Body of pancreas (tissue), 4 donors: ENCODE results near the gene AMZ2.

ENCODE experiments used
- POLR2A ChIP-seq, 3 donors: fragments of 450-650 bp; IDR thresholded peaks; one replicate each; pipeline ENCODE4 v1.6.1; 2016; ENCODE audit warnings: antibody characterized with exemption in 3 of 3, mild to moderate bottlenecking in 2 of 3
- TF ChIP-seq, protein P1 (sequence below), 7 experiments: fragments of 450-650 bp in 4 of 7; fragments of 200-600 bp in 3 of 7; sonication (generic) in 3 of 7; IDR thresholded peaks; one replicate each; pipeline ENCODE4 v1.5.1; 2016 to 2019; ENCODE audit warnings: antibody characterized with exemption in 7 of 7

DNA sequence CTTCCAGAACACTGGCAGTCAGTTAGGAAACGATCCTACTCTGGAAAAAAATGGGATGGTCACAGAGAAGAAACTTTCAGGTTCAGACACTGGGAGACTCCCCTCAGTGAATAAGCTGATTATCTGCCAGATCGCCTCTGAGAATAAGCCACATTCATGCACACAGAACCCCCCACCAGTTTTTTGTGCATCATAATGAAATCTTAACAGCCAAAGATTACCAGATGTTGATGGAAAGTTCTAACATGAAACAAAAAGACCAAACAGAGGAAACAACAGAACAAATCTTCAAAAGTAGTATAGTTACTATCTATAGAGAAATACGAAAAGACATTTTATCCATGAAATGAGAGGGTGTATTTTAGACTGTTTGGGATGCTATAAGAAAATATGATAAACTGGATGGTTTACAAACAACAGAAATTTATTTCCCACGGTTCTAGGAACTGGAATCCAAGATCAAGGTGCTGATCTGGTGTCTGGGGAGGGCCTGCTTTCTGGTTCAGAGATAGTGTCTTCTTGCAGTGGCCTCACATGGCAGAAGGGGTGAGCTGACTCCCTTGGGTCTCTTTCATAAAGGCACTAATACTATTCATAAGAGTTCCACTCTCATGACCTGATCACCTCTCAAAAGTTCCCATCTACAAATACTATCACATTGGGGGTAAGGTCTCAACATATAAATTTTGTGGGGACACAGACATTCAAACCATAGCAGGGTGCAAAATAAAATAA lies 8.0 kb upstream of the AMZ2 start:
- TF ChIP-seq POLR2A (IDR thresholded peaks at IDR 0.05) = no peak
- TF ChIP-seq, protein P1, sequence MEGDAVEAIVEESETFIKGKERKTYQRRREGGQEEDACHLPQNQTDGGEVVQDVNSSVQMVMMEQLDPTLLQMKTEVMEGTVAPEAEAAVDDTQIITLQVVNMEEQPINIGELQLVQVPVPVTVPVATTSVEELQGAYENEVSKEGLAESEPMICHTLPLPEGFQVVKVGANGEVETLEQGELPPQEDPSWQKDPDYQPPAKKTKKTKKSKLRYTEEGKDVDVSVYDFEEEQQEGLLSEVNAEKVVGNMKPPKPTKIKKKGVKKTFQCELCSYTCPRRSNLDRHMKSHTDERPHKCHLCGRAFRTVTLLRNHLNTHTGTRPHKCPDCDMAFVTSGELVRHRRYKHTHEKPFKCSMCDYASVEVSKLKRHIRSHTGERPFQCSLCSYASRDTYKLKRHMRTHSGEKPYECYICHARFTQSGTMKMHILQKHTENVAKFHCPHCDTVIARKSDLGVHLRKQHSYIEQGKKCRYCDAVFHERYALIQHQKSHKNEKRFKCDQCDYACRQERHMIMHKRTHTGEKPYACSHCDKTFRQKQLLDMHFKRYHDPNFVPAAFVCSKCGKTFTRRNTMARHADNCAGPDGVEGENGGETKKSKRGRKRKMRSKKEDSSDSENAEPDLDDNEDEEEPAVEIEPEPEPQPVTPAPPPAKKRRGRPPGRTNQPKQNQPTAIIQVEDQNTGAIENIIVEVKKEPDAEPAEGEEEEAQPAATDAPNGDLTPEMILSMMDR (IDR thresholded peaks at IDR 0.05) = no peak
